Naive thymus-derived CD4-positive, alpha-beta T cell (primary cell): ENCODE results near the gene OOSP1. TPM values are rescaled to one million over a fixed set of nuclear protein-coding genes. Genes with fewer than 3 reads are reported as not detected.
"Not testable (repeated sequence)": the region's sequence is repeated elsewhere in the genome, so short reads cannot be mapped to it uniquely, and the experiment has no call there.

Source experiments
- ATAC-seq: fragments of 150-1000 bp; cut with Tn5 transposase; 2 replicates; pipeline ENCODE4 v1.10.0; 2021; ENCODE audit warnings: mild to moderate bottlenecking, moderate library complexity
- CTCF ChIA-PET: fragments of 350-600 bp; sonication (Branson Sonifier 250); formaldehyde crosslinking; loops from one replicate; lab custom pipeline; 2021; ENCODE audit warnings: antibody characterized with exemption; lab: Charles Lee
- POLR2A ChIA-PET: fragments of 350-600 bp; sonication (Branson Sonifier 250); formaldehyde crosslinking; loops from one replicate; lab custom pipeline; 2021; ENCODE audit warnings: antibody characterized with exemption, inconsistent platforms; lab: Charles Lee
- DNase-seq, 9 donors: peaks; one replicate each; pipeline versions ENCODE4 v3.0.0 to v3.0.0-alpha.2; 2020 to 2022; ENCODE audit warnings: mixed read lengths in 1 of 9
- H3K27ac ChIP-seq: one replicate; pipeline ENCODE4 v1.7.0; 2013; ENCODE audit warnings: mild to moderate bottlenecking, low read depth, low read length, moderate library complexity
- H3K27me3 ChIP-seq, 2 donors: one replicate each; pipeline ENCODE4 v1.7.0; 2013; ENCODE audit warnings: low read length in 2 of 2, mild to moderate bottlenecking in 2 of 2, moderate library complexity in 2 of 2; ENCODE audit not compliant: control insufficient read depth in 2 of 2, insufficient read depth in 2 of 2
- H3K36me3 ChIP-seq, 3 experiments: 1 replicate in 2 of 3; 2 replicates in 1 of 3; pipeline ENCODE4 v1.7.0; 2013; ENCODE audit warnings: low read length in 3 of 3, mild to moderate bottlenecking in 3 of 3, moderate library complexity in 1 of 3; ENCODE audit not compliant: insufficient read depth in 3 of 3, control insufficient read depth in 2 of 3
- H3K4me1 ChIP-seq, 2 donors: one replicate each; pipeline ENCODE4 v1.7.0; 2013; ENCODE audit warnings: low read length in 2 of 2, mild to moderate bottlenecking in 2 of 2, moderate library complexity in 1 of 2; ENCODE audit not compliant: control insufficient read depth in 2 of 2, insufficient read depth in 2 of 2
- H3K4me3 ChIP-seq: 2 replicates; pipeline ENCODE4 v1.7.0; 2013; ENCODE audit warnings: mild to moderate bottlenecking, low read length
- H3K9me3 ChIP-seq, 3 experiments: 1 replicate in 2 of 3; 2 replicates in 1 of 3; pipeline ENCODE4 v1.7.0; 2013; ENCODE audit warnings: low read length in 3 of 3; ENCODE audit not compliant: control insufficient read depth in 2 of 3
- H3K27ac Mint-ChIP-seq, 9 donors: one replicate each; pipeline ENCODE4 v1.8.0; 2020 to 2022; ENCODE audit warnings: mixed read lengths in 9 of 9, mild to moderate bottlenecking in 8 of 9, moderate library complexity in 5 of 9, inconsistent platforms in 2 of 9
- H3K27me3 Mint-ChIP-seq, 5 donors: one replicate each; pipeline ENCODE4 v1.8.0; 2021 to 2022; ENCODE audit warnings: mixed read lengths in 5 of 5, mild to moderate bottlenecking in 1 of 5
- H3K36me3 Mint-ChIP-seq, 5 donors: one replicate each; pipeline ENCODE4 v1.8.0; 2020 to 2022; ENCODE audit warnings: mixed read lengths in 5 of 5, mild to moderate bottlenecking in 3 of 5, inconsistent platforms in 1 of 5
- H3K4me1 Mint-ChIP-seq, 7 donors: one replicate each; pipeline ENCODE4 v1.8.0; 2020 to 2022; ENCODE audit warnings: mixed read lengths in 7 of 7, mild to moderate bottlenecking in 3 of 7, inconsistent platforms in 1 of 7
- H3K4me3 Mint-ChIP-seq, 10 donors: one replicate each; pipeline ENCODE4 v1.8.0; 2020 to 2022; ENCODE audit warnings: mild to moderate bottlenecking in 10 of 10, mixed read lengths in 10 of 10, moderate library complexity in 6 of 10, inconsistent platforms in 2 of 10
- H3K9me3 Mint-ChIP-seq, 11 donors: one replicate each; pipeline ENCODE4 v1.8.0; 2020 to 2022; ENCODE audit warnings: mixed read lengths in 11 of 11, mild to moderate bottlenecking in 4 of 11, inconsistent platforms in 1 of 11, moderate library complexity in 1 of 11
- intact Hi-C, 2 donors: fragments of 100-400 bp; cut with micrococcal nuclease; formaldehyde crosslinking; loops; one replicate each; pipeline ENCODE4 v1.15.1; 2023
- polyA plus RNA-seq, 2 donors: library from polyadenylated mRNA; unstranded; fragments of 300-500 nt; fragmentation: Illumina TruSeq; gene quantifications; one replicate each; pipeline ENCODE4 v1.2.3, GENCODE V29; 2021
- total RNA-seq, 6 experiments: library from RNA in 5 of 6; stranded (reverse) in 5 of 6; gene quantifications; 1 replicate in 5 of 6; 2 replicates in 1 of 6; pipeline ENCODE4 v1.2.3 and lab custom pipeline; 2021 to 2026

OOSP1 gene
- total and polyA plus RNA-seq, 7 experiments from 2014 or later, result not detected

- Mint-ChIP-seq H3K4me1 (no peaks in the 10 kb centered on the region), H3K27me3 (peaks cover 0 to 6% (median 2%) of the 10 kb centered on the region in 5 donors), H3K36me3 (no peaks in the 10 kb centered on the region), H3K9me3 (peaks cover 0 to 4% (median 2%) of the 10 kb centered on the region in 11 donors), H3K27ac (no peak overlapping the region), H3K4me3 (no peak overlapping the region)
- intact Hi-C loops, result no loop called here
- H3K9me3 ChIP-seq, result no peaks in the 10 kb centered on the region
- ChIA-PET CTCF (no interaction called here), POLR2A (no interaction called here)
- no peaks in the 10 kb centered on the region for H3K4me1 ChIP-seq
- DNase-seq (no peak), ATAC-seq (no peak)
- H3K4me3 ChIP-seq, result no peak overlapping the region
- H3K27me3 ChIP-seq, result no peaks in the 10 kb centered on the region
- H3K27ac ChIP-seq, result no peak overlapping the region
- no peaks in the 10 kb centered on the region for H3K36me3 ChIP-seq
Measured at GRCh38 chr11:59900366-59901126, 37.7 kb upstream of the OOSP1 start.

- ATAC-seq, result no peak
- Histone ChIP-seq H3K27me3 (no peaks in the 10 kb centered on the region), H3K4me3 (no peak overlapping the region), H3K27ac (no peak overlapping the region), H3K9me3 (no peaks in the 10 kb centered on the region), H3K36me3 (no peaks in the 10 kb centered on the region), H3K4me1 (no peaks in the 10 kb centered on the region)
- ChIA-PET CTCF (no interaction called here), POLR2A (no interaction called here)
- peaks cover 0 to 9% (median 3%) of the 10 kb centered on the region in 11 donors for H3K9me3 Mint-ChIP-seq
- H3K4me1 Mint-ChIP-seq, result no peaks in the 10 kb centered on the region
- no peaks in the 10 kb centered on the region for H3K36me3 Mint-ChIP-seq
- DNase-seq, result no peak
- H3K27ac Mint-ChIP-seq, result no peak overlapping the region
- H3K4me3 Mint-ChIP-seq, result no peak overlapping the region
- H3K27me3 Mint-ChIP-seq, result peaks cover 0 to 5% (median 0%) of the 10 kb centered on the region in 5 donors
- intact Hi-C loops, result no loop called here
Measured at GRCh38 chr11:59901306-59901705, 36.9 kb upstream of the OOSP1 start.

- POLR2A ChIA-PET, ATAC-seq, H3K27ac Mint-ChIP-seq: not testable (repeated sequence)
Measured at GRCh38 chr11:59903569-59903968, 34.7 kb upstream of the OOSP1 start.

GRCh38 chr11:59918480-59918879, 19.8 kb upstream of the OOSP1 start:
- DNase-seq (no peak), ATAC-seq (no peak)
- intact Hi-C loops, result loop anchor here (2.0 kb wide), 1 partner anchor 164 kb away; the partner anchor contains the start of gene STX3 (in 2 of the 2)
- POLR2A ChIA-PET, result no interaction called here
- CTCF ChIA-PET, result interaction anchor here (0.6 kb wide), 1 partner anchor 166 kb away, joined by 3 read pairs; no protein-coding TSS in a partner anchor
- Histone ChIP-seq H3K4me1 (no peaks in the 10 kb centered on the region), H3K27ac (no peak overlapping the region), H3K27me3 (no peaks in the 10 kb centered on the region), H3K9me3 (peaks cover 0 to 15% (median 5%) of the 10 kb centered on the region in 3 experiments), H3K36me3 (no peaks in the 10 kb centered on the region), H3K4me3 (no peak overlapping the region)
- H3K9me3 Mint-ChIP-seq, result peaks cover 17 to 78% (median 29%) of the 10 kb centered on the region in 11 donors
- no peak overlapping the region for H3K4me3 Mint-ChIP-seq
- H3K27me3 Mint-ChIP-seq, result peaks cover 2 to 15% (median 6%) of the 10 kb centered on the region in 5 donors
- peaks cover 0 to 2% (median 0%) of the 10 kb centered on the region in 7 donors for H3K4me1 Mint-ChIP-seq
- no peak overlapping the region for H3K27ac Mint-ChIP-seq
- peaks cover 0 to 17% (median 8%) of the 10 kb centered on the region in 5 donors for H3K36me3 Mint-ChIP-seq

More at GRCh38 chr11:59903569-59903968, 34.7 kb upstream of the OOSP1 start:
- H3K36me3 ChIP-seq, intact Hi-C loops, H3K36me3 Mint-ChIP-seq, H3K9me3 ChIP-seq, CTCF ChIA-PET, H3K4me3 ChIP-seq, H3K27ac ChIP-seq, H3K4me1 ChIP-seq, H3K27me3 ChIP-seq, H3K4me3 Mint-ChIP-seq, H3K4me1 Mint-ChIP-seq, DNase-seq: not testable (repeated sequence)
- peaks cover 0 to 21% (median 7%) of the 10 kb centered on the region in 11 donors for H3K9me3 Mint-ChIP-seq
- peaks cover 0 to 14% (median 4%) of the 10 kb centered on the region in 5 donors for H3K27me3 Mint-ChIP-seq

- ATAC-seq (no peak), DNase-seq (no peak)
- intact Hi-C loops, result loop anchor here (1.0 to 2.0 kb wide), 2 partner anchors 96 to 164 kb away; partner anchors contain the start of gene STX3 (in 2 of the 2)
- CTCF ChIA-PET, result interaction anchor here (0.5 to 0.6 kb wide), 3 partner anchors 12 to 166 kb away, joined by 3 to 5 read pairs (median 3); no protein-coding TSS in a partner anchor
- no peak overlapping the region for H3K4me3 ChIP-seq
- peaks cover 0 to 15% (median 5%) of the 10 kb centered on the region in 5 donors for H3K27me3 Mint-ChIP-seq
- peaks cover 0 to 21% (median 5%) of the 10 kb centered on the region in 3 experiments for H3K9me3 ChIP-seq
- no peak overlapping the region for H3K27ac ChIP-seq
- peaks cover 20 to 79% (median 29%) of the 10 kb centered on the region in 11 donors for H3K9me3 Mint-ChIP-seq
- no peak overlapping the region for H3K4me3 Mint-ChIP-seq
- H3K27ac Mint-ChIP-seq, result no peak overlapping the region
- no peaks in the 10 kb centered on the region for H3K4me1 ChIP-seq
- H3K4me1 Mint-ChIP-seq, result peaks cover 0 to 2% (median 0%) of the 10 kb centered on the region in 7 donors
- POLR2A ChIA-PET, result no interaction called here
- peaks cover 0 to 17% (median 8%) of the 10 kb centered on the region in 5 donors for H3K36me3 Mint-ChIP-seq
- H3K27me3 ChIP-seq, result no peaks in the 10 kb centered on the region
- H3K36me3 ChIP-seq, result no peaks in the 10 kb centered on the region
Measured at GRCh38 chr11:59918987-59919589, 19.1 kb upstream of the OOSP1 start.

GRCh38 chr11:59923813-59924212, 14.4 kb upstream of the OOSP1 start:
- H3K9me3 Mint-ChIP-seq, result peaks cover 28 to 98% (median 40%) of the 10 kb centered on the region in 11 donors
- no peaks in the 10 kb centered on the region for H3K36me3 ChIP-seq
- peaks cover 0 to 2% (median 0%) of the 10 kb centered on the region in 7 donors for H3K4me1 Mint-ChIP-seq
- intact Hi-C loops, result no loop called here
- H3K9me3 ChIP-seq, result peaks cover 0 to 28% (median 5%) of the 10 kb centered on the region in 3 experiments
- ChIA-PET CTCF (no interaction called here), POLR2A (no interaction called here)
- no peak overlapping the region for H3K4me3 Mint-ChIP-seq
- no peak overlapping the region for H3K27ac ChIP-seq
- no peaks in the 10 kb centered on the region for H3K4me1 ChIP-seq
- no peaks in the 10 kb centered on the region for H3K27me3 ChIP-seq
- H3K36me3 Mint-ChIP-seq, result peaks cover 0 to 24% (median 16%) of the 10 kb centered on the region in 5 donors
- H3K4me3 ChIP-seq, result no peak overlapping the region
- peaks cover 0 to 6% (median 6%) of the 10 kb centered on the region in 5 donors for H3K27me3 Mint-ChIP-seq
- H3K27ac Mint-ChIP-seq, result no peak overlapping the region
- peak in 1 of 9 donors; percentile 3 for DNase-seq
- ATAC-seq, result no peak
